Cerebellar cortex (tissue), 1 donor: ENCODE results near the gene GDF10.

Experiments used
- DNase-seq: peaks from one replicate; pipeline ENCODE4 v3.0.0-alpha.2; 2015; ENCODE audit warnings: low spot score

Gene GDF10

GRCh38 chr10:47334466-47335295, 34.7 kb downstream of the GDF10 start:
- DNase-seq, result no peak

- no peak for DNase-seq
Measured at GRCh38 chr10:47335906-47336305, 35.9 kb downstream of the GDF10 start.

- no peak for DNase-seq
Measured at GRCh38 chr10:47336387-47337134, 36.6 kb downstream of the GDF10 start.

GRCh38 chr10:47337310-47337709, 37.3 kb downstream of the GDF10 start:
- DNase-seq, result no peak

- DNase-seq, result no peak
Measured at GRCh38 chr10:47339186-47339735, 39.3 kb downstream of the GDF10 start.

GRCh38 chr10:47339759-47340607, 40.0 kb downstream of the GDF10 start:
- DNase-seq, result no peak

GRCh38 chr10:47340608-47341170, 40.7 kb downstream of the GDF10 start:
- peak; percentile 41 for DNase-seq

- no peak for DNase-seq
Measured at GRCh38 chr10:47344996-47345870, 45.2 kb downstream of the GDF10 start.

- DNase-seq, result peak; percentile 80
Measured at GRCh38 chr10:47346581-47347302, 46.7 kb downstream of the GDF10 start.

GRCh38 chr10:47347303-47347675, 47.3 kb downstream of the GDF10 start:
- peak; percentile 23 for DNase-seq

GRCh38 chr10:47348138-47348651, 48.2 kb downstream of the GDF10 start, which contains the start of gene RBP3:
TSS of gene RBP3 (plus strand) at chr10:47348363. CDS start at chr10:47348485, 122 bp downstream.
- peak; percentile 76 for DNase-seq

GRCh38 chr10:47348661-47349470, 48.9 kb downstream of the GDF10 start:
- DNase-seq, result no peak

GRCh38 chr10:47349516-47349915, 49.5 kb downstream of the GDF10 start:
- DNase-seq, result no peak

GRCh38 chr10:47349941-47350371, 50.0 kb downstream of the GDF10 start:
- no peak for DNase-seq

- no peak for DNase-seq
Measured at GRCh38 chr10:47350671-47351640, 51.0 kb downstream of the GDF10 start.

- no peak for DNase-seq
Measured at GRCh38 chr10:47351899-47352815, 52.2 kb downstream of the GDF10 start.
